HL-60 (cell line): ENCODE measurements around the gene IL17C.

Experiments
- CTCF ChIP-seq: IDR thresholded peaks from one replicate; pipeline ENCODE4 v1.5.1; 2011; ENCODE audit warnings: low read length, control low read depth, inconsistent platforms; ENCODE audit not compliant: insufficient read depth
- REST ChIP-seq: IDR thresholded peaks from 2 replicates; pipeline ENCODE4 v1.6.1; 2012; ENCODE audit warnings: low read depth; ENCODE audit not compliant: insufficient replicate concordance

GRCh38 chr16:88646345-88647034 is 8.1 kb downstream of the IL17C start:
- TF ChIP-seq CTCF (no peak), REST (no peak)
